Measurements from ENCODE around the gene CCDC183. TPM values are rescaled to one million over a fixed set of nuclear protein-coding genes. Genes with fewer than 3 reads are reported as not detected.
"Not testable (repeated sequence)": the region's sequence is repeated elsewhere in the genome, so short reads cannot be mapped to it uniquely, and the experiment has no call there.

Gene CCDC183
- total and polyA plus RNA-seq, 7 donors: 0.71 to 3.5 (median 2.2) TPM; not detected in 1

- Histone ChIP-seq H3K27ac (no peak overlapping the region), H3K9me3 (no peaks in the 10 kb centered on the region), H3K27me3 (no peaks in the 10 kb centered on the region), H3K36me3 (no peaks in the 10 kb centered on the region), H3K4me3 (no peak overlapping the region), H3K4me1 (peaks cover 0 to 1% (median 0%) of the 10 kb centered on the region in 4 donors)
- no peak for TF ChIP-seq POLR2A (IDR thresholded peaks at IDR 0.05)
- TF ChIP-seq EP300 (IDR thresholded peaks at IDR 0.05): no peak
- TF ChIP-seq CTCF (IDR thresholded peaks at IDR 0.05): no peak
- no peak for TF ChIP-seq POLR2AphosphoS5 (IDR thresholded peaks at IDR 0.05)
- DNase-seq: no peak
- intact Hi-C loops (cut with DNase I): no loop called here
- WGBS, 2 donors: 91 to 95% methylated on average over 3 of the region's 3 CpGs
Observed at GRCh38 chr9:136782452-136782851, 13.7 kb upstream of the CCDC183 start.

- no peak for DNase-seq
- Histone ChIP-seq H3K36me3 (no peaks in the 10 kb centered on the region), H3K27me3 (no peaks in the 10 kb centered on the region), H3K4me1 (peaks cover 0 to 1% (median 0%) of the 10 kb centered on the region in 4 donors), H3K27ac (no peak overlapping the region), H3K9me3 (no peaks in the 10 kb centered on the region), H3K4me3 (no peak overlapping the region)
- peak; percentile 3 to 49 (median 32) for TF ChIP-seq CTCF (IDR thresholded peaks at IDR 0.05)
- no peak for TF ChIP-seq POLR2AphosphoS5 (IDR thresholded peaks at IDR 0.05)
- TF ChIP-seq POLR2A (IDR thresholded peaks at IDR 0.05): no peak
- TF ChIP-seq EP300 (IDR thresholded peaks at IDR 0.05): no peak
- WGBS, 2 donors: 22 to 42% methylated on average over 9 of the region's 9 CpGs
- intact Hi-C loops (cut with DNase I): no loop called here
Observed at GRCh38 chr9:136784249-136784996, 11.7 kb upstream of the CCDC183 start.

- no peaks in the 10 kb centered on the region for H3K36me3 ChIP-seq
- no peaks in the 10 kb centered on the region for H3K27me3 ChIP-seq
- TF ChIP-seq CTCF (IDR thresholded peaks at IDR 0.05) (no peak), POLR2AphosphoS5 (IDR thresholded peaks at IDR 0.05) (no peak)
- H3K27ac ChIP-seq: no peak overlapping the region
- WGBS, 2 donors: 49 to 84% methylated on average over 6 of the region's 6 CpGs
- no peak for DNase-seq
- H3K4me3 ChIP-seq: no peak overlapping the region
- intact Hi-C loops (cut with DNase I): no loop called here
- H3K4me1 ChIP-seq: peaks cover 0 to 2% (median 1%) of the 10 kb centered on the region in 4 donors
- H3K9me3 ChIP-seq: no peaks in the 10 kb centered on the region
Observed at GRCh38 chr9:136784997-136785361, 11.2 kb upstream of the CCDC183 start.

- H3K4me3 ChIP-seq; H3K36me3 ChIP-seq; DNase-seq; H3K27ac ChIP-seq; intact Hi-C loops (cut with DNase I); H3K4me1 ChIP-seq; H3K9me3 ChIP-seq; H3K27me3 ChIP-seq: not testable (repeated sequence)
- WGBS, 2 donors: 55 to 82% methylated on average over 23 of the region's 23 CpGs
Observed at GRCh38 chr9:136785565-136786355, 10.4 kb upstream of the CCDC183 start.

GRCh38 chr9:136786451-136786850 lies 9.7 kb upstream of the CCDC183 start:
- no peaks in the 10 kb centered on the region for H3K36me3 ChIP-seq
- no peaks in the 10 kb centered on the region for H3K9me3 ChIP-seq
- H3K4me3 ChIP-seq: no peak overlapping the region
- TF ChIP-seq CTCF (IDR thresholded peaks at IDR 0.05) (no peak), EP300 (IDR thresholded peaks at IDR 0.05) (no peak), POLR2A (IDR thresholded peaks at IDR 0.05) (no peak), POLR2AphosphoS5 (IDR thresholded peaks at IDR 0.05) (no peak)
- intact Hi-C loops (cut with DNase I): no loop called here
- no peak for DNase-seq
- H3K27me3 ChIP-seq: no peaks in the 10 kb centered on the region
- no peak overlapping the region for H3K27ac ChIP-seq
- 41 to 73% methylated on average over 10 of the region's 10 CpGs for WGBS, 2 donors
- peaks cover 1 to 10% (median 8%) of the 10 kb centered on the region in 4 donors for H3K4me1 ChIP-seq

GRCh38 chr9:136786983-136787382 lies 9.2 kb upstream of the CCDC183 start:
- not testable (repeated sequence) for H3K4me3 ChIP-seq, H3K36me3 ChIP-seq, DNase-seq, H3K9me3 ChIP-seq, H3K27ac ChIP-seq, H3K27me3 ChIP-seq
- WGBS, 2 donors: 9 to 51% methylated on average over 4 of the region's 4 CpGs
- intact Hi-C loops (cut with DNase I): loop anchor here (1.0 kb wide), 2 partner anchors 157 to 248 kb away; partner anchors contain the start of gene FBXW5
- H3K4me1 ChIP-seq: peaks cover 1 to 15% (median 13%) of the 10 kb centered on the region in 4 donors

Measured in sigmoid colon (tissue), 7 donors.